ENCODE data around the gene NDST3.
"Not testable (repeated sequence)": the region's sequence is repeated elsewhere in the genome, so short reads cannot be mapped to it uniquely, and the experiment has no call there.

NDST3 gene

DNA sequence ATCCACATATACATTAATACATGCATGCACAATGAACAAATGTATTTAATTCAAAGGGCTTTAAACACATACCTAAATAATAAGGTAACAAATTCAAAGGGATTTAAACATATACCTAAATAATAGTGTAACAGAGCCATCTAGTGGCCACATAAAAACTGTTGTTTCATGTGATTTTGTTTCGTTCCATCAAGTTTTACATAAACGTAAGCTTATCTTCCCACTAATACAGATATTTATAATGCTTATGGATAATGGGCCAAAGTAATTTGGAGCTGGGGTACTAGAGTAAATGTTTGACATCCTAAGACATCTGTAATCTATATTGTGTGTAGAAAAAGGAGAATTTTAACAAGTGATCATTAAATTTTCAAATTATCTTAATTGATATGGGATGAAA lies 236.2 kb downstream of the NDST3 start:
- DNase-seq (ENCODE audit: low read depth in 2 of 2): no peak

DNA sequence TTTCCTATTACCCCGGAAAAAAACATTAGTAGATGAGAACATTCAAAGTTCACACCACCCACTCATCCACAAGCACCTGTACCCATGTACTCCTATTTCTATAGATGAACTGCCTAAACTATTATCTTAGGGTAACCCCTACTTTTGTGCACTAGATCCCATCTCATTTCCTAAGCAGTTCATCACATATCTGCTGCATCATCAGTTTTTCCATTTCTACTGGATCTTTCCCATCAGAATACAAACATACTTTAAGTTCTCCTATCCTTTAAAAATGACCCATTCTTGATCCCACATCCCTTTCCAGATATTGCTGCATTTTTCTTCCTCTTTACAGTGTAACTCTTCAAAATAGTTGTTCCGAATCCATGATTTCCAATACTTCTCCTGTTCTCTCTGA lies 237.5 kb downstream of the NDST3 start:
- no peak for DNase-seq (ENCODE audit: low read depth in 2 of 2)

DNA sequence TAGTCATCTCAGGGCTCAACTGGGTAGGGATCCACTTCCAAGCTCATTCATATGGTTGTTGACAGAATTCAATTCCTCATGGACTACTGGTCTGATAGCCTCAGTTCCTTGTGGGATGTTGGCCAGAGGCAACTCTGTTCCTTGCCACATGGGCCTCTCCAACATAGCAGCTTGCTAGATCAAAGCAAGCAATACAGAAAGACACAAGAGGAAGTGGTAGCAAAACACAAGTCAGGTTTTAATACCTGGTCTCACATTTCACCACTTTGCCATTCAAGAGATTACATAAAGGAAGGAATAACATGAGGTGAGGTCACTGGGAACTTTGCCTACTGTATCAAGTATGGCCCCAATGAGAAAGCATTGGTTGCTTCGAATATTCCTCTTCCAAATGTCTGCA lies 239.4 kb downstream of the NDST3 start:
- DNase-seq (ENCODE audit: low read depth in 2 of 2): no peak

DNA sequence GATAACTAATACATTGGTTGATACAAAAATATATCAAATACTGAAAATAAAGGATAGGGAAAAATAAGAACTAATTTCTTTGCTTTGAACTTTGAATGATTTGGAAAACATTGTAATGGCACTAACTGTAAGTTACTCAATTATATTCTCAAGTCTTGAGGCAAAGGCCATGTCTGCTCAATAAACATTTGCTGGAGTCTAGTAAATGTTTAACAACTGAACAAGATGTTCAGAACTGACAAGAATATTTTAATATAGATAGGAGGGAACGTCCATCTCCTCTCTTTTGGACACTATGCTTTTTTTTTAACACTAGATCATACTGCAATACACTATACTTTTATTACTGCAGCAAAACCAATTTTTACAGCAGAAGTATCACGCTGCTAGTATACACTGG lies 242.3 kb downstream of the NDST3 start:
- no peak for DNase-seq (ENCODE audit: low read depth in 2 of 2)

DNA sequence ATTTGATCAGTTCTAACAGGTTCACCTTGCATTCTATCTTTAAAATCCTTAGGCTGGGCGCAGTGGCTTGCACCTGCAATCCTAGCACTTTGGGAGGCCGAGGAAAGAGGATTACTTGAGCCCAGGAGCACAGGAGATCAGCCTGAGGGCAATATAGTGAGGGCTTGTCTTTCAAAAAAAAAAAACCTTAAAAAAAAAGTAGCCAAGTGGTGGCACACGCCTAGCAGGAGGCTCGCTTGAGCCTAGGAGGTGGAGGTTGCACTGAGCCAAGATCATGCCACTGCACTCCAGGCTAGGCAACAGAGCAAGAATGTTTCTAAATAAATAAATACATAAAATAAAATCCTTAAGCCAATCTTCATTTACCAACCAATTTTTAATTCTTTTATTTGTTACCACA lies 243.0 kb downstream of the NDST3 start:
- DNase-seq (ENCODE audit: low read depth in 2 of 2): no peak

DNA sequence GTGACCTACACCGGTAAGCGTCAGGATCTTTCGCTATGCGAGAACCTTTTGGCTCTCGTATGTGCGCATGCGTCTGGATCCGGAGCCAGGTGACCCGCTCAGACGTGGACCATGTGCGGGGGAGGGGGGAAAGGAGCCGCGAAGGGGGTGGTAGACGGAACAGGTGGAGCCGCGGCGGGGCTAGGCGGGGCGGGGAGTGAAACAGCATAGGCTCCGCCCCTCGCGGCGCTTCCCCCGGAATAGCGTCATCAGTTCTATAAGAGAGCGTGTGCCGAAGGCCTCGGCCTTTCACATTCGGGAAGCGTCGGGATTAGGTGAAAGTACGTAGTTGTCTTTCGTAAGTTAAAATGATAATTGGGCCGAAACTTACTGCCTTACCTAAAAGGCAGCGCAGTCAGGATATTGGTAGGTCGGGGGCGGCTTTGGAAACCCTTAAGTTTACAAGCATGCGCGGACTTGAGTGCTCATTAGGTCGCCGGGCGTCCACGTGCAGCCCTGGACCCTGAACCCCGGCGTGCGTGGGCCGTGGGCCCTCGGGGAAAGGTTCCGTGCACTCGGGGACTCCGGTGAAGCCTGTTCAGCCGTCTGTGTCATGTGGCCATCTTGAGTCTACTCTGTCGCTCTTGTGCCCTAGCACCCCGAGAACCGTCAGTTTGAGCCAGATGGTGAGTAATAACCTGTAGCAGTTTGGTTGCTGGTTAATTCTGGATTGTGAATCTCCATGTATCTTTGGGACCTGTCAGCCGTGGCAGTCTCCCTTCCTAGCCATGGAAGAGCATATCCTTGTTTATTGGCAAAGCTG lies 244.4 kb downstream of the NDST3 start:
- DNase-seq (ENCODE audit: low read depth in 2 of 2): peak; percentile 98

DNA sequence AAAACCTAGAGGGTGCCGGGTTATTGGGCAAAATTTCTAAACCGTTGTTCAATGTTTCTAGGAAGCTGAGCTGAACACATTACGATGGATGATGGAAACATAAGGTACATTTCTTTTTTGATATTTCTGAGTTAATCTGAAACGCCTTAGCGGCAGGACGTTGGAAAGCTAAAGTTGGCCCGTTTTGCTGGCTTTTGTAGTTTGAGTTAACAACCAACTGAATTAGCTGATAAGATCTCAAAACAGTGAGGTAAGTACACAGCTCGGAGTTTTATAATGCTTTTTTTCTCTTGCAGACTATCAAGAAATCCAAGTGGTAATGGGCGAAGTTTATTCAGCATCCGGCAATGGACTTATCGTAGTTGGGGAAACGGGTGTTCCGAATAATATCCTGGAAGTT lies 245.0 kb downstream of the NDST3 start:
- DNase-seq (ENCODE audit: low read depth in 2 of 2): no peak

DNA sequence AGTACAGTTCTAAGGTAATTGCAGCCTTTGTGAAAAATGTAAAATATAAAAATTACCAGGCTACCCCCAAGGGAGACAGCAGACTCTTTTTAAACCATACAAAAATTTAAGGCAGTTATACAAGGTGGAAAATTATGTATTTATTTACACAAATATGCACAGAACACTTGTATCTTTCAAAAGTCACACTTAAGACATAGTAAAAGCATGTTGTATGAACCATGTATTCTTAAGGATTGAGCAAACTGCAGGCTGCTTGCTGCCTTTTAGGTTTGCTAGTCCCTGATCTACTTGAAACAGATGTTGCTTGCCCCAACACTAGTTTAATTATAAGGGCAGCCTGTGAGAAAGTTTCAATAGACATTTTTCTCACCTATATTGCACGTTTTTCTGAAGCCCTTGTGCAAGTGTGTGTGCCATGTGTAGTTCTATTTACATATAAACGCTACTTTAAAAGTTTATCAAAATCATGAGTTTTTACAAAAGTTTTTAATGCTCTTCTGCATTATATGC lies 245.7 kb downstream of the NDST3 start:
- DNase-seq (ENCODE audit: low read depth in 2 of 2): no peak

DNA sequence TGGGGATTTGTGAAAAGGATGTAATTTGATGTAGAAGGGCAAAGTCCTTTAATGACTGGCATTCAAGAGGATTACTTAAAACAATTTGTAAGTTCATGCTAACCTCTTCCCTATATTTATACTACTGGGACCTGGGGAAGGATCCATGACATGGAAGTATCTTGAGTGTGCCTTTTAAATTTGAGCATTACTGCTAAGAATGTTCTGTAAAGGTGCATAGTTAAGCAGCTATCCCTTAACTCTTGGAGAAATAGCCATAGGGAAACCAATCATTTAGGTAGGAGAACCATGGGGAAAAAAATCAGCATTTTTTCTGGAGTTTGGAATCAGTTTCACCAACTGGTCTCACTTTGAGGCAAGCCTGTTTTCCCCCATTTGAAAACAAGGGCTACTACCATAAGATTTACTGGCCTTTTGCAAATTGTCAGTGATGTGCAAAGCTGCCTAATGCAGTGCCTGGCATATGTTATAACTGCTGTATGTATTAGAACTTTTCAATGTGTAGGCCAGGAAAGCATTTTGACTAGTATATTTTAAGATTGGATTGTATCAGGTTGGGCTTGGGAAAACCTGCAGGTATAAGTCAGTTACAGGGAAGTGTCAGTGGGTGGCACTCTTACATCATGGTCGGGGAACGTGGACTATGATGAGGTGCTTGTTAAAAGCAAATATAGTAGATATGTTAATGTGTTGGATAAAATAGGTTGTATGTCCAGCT lies 246.4 kb downstream of the NDST3 start:
- DNase-seq (ENCODE audit: low read depth in 2 of 2): no peak

DNA sequence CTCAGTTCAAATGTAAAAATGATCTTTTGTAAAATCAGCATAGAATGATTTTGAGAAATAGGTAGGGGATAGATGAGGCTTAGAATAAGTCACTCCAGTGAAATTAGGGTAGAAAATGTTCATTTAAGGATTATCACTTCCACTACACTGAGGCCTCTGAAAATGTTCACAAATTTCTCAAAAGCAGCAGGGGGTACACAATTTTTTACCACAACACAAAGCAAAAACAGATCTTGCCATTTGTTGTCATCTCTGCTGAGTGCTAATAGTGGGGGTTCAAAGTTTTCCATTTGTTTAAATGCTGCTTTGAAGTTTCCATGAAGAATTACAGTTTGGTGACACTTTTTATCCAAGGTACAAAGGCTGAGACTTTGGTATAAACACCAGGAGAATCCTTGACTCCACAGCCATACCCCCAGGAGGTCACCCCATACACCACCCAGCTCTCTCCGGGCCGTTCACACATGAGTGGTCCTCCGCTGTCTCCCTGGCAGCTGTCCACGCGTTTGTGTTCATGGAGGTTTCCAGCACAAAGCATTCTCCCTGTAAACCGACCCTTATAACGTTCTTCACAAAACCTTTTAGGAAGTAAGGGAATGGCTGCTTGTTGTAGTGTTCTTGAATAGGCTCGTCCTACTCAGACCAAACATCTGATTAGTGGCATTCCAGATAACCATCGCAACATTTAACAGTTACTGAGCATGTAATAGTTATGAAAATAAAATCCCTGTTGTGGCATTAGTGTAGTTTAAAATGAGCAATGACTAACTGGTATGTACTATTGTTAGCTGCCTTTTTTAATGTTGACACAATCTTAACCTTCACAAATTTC lies 247.5 kb downstream of the NDST3 start:
- no peak for DNase-seq (ENCODE audit: low read depth in 2 of 2)

DNA sequence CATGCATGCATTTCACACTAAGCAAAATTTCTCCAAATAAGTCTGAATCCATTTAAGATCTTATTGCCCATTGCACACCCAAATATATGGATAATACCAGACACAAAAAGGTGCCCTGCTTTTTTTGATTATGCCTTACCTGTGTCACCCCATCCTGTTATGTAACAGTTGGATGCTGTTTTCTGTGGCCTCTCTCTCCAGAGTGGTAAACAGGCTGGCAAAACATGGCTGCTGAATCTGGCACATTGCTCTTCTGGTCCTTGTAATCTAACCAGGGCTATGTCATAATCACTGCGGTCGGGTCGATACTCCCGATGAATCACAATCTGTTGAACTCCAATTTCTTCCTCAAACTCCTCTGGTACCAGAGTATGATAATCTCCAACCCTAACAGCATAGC lies 248.4 kb downstream of the NDST3 start:
- no peak for DNase-seq (ENCODE audit: low read depth in 2 of 2)

DNA sequence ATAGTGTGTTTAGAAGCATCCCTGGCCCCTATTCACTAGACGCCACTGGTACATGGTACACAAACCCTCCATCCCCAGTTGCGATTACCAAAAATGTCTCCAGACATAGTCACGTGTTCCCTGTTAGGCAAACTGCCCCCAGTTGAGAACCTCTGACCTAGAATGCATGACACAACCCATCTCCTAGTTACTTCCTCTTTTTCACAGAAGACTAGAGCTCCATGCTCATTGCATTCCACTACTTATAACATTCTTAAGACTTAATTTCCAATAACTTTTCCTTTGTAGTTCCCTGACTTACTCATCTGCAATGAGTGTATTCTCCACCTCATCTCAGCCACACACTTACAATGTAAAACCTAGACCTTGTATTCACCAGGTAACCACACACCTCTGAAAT lies 249.9 kb downstream of the NDST3 start:
- no peak for DNase-seq (ENCODE audit: low read depth in 2 of 2)

DNA sequence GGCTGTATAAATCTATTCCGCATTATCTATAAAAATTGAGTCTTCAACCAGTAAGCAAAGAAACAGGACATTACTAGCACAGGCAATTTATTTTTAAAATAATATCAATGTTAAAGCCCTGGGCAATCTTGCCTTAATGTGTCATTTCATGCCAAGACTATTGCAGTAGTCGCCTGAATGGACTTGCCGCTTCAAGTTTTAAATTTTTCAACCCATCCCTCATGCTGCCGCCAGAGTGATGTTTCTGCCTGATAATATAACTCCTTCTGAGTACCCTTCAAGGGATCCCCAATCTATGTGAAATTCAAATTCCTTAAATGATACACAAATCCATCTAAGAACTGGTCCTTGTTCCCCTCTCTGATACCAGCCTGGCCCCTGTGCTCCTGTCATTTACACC lies 251.6 kb downstream of the NDST3 start:
- DNase-seq (ENCODE audit: low read depth in 2 of 2): no peak

DNA sequence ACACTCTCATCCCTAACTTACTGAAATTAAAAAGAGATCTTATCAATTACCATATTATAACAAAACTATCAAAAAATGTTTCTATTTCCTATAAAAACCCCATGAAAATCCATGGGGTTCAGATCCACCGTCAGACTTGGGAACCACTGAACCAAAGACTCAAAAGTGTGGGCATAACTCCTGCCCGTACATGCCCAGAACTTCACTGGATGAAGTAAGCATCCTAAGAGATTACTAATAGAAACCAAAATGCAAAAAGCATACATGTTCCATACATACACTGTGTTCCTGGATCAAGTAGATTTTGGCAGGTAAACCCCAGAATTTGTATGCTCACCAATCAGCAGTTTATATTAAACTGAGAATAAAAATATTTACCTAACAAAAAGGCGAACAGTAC lies 252.4 kb downstream of the NDST3 start:
- no peak for DNase-seq (ENCODE audit: low read depth in 2 of 2)

DNA sequence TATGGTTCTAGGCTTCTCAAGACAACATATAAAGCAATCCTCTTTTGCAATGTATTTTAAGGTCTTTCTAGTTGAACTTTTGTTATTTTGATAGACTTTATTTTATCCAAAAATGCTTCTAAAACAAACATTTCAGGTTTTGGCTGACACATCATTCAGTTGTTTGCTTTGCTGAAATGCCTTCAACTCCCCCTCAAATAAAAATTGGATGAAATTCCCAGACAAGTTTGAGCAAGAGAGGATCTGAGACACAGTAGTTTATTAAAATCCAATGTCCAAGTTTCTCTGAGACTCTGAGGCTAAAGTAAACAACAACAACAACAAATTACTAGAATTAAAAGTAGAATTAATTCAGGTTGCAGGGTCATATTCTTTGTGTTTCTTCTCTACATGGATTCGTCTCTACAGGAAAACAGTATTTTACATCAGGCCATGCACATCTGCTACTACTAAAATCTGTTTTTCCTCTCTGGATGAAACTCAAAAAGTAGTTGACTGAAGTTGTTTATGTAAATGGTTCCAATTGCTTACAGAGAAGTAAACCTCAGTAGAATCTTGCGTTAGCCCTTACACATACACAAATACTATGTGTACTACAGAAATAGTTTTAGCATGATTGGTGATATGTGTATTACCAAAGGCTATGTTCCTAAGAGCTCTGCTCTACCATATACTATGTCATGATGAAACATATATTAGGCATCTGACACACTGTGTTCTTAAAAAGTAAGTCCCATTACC lies 253.6 kb downstream of the NDST3 start:
- no peak for DNase-seq (ENCODE audit: low read depth in 2 of 2)

DNA sequence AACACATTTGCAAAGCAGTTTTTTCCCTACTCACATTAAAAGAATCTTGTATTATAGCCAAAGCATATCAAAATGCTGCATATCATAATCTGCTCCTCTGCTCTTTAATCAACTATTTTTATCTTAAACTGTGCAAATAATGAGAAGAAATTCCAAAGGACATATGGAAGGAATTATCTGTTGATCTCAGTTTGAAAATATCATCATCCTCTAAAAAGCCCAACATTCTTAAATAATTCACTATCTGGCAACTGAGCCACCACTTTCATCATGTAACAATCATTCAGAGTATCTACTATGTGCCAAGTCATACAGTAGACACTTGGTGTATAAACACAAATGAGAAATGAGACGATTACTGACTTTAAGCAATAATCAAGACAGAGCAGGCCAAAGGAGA lies 255.5 kb downstream of the NDST3 start:
- DNase-seq (ENCODE audit: low read depth in 2 of 2): no peak

DNA sequence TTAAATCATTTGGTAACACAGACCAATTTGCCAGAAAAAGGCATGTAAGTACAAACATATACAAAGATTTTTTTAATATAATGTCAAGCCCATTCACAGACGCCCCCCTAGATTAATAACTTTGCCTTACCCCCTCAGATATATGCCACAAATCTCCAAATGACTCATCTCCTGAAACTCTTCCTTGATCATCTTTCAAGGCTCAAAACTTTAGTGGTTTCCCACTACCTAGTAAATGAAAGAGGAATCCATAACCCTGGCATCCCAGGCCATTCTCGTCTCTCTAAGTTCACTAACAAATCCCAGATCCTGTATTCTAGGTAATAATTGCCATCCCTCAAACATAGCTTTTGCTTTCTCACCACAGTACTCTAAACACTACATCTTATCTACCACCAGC lies 256.7 kb downstream of the NDST3 start:
- DNase-seq (ENCODE audit: low read depth in 2 of 2): no peak

DNA sequence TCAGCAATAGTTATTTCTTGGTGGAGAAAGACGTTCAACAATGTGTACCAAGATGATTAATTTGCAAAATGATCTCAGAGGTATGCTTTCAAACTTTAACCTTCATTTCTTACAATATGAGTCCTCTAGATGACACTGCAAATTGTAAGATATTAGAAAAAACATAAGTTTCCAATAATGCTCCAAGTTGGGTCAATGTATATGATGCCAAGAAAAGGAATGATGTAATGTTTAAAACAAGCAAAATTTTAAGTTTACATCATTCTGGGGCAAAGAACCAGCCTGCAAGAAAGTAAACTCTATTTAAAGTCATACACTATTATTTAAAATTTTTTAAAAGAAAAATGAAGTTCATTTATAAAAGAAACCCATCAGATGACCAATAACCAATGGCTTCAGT lies 262.4 kb downstream of the NDST3 start:
- DNase-seq (ENCODE audit: low read depth in 2 of 2): no peak

DNA sequence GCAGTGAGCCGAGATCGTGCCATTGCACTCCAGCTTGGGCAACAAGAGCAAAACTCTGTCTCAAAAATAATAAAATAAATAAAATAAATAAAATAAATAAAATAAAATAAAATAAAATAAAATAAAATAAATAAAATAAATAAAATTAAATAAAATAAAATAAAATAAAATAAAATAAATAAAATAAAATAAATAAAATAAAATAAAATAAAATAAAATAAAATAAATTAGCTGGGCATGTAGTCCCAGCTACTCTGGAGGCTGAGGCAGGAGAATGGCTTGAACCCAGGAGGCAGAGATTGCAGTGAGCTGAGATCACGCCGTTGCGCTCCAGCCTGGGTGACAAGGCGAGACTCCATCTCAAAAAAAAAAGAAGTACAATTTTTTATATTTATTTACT lies 265.3 kb downstream of the NDST3 start:
- not testable (repeated sequence) for DNase-seq (ENCODE audit: low read depth in 2 of 2)

DNA sequence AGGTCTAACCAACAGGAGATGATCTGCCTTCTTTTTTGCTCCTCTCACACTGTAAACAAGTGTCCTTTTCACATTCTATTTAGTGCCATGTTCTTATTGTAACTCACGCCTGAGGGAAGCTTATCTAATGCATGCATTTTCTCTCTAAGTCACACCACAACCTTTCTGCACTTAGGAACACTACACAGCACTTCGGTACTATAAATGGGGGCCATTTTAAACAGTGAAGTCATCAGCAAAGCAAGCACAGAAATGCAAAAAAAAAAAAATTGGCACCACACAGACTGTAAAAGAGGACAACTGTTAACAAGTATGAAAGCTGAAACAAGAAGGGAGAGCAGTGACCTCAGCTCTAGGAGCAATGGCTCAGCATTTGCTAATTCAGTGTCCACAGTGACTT lies 273.4 kb downstream of the NDST3 start:
- DNase-seq (ENCODE audit: low read depth in 2 of 2): no peak
